Measurements from ENCODE around the gene KCNH6. TPM values are rescaled to one million over a fixed set of nuclear protein-coding genes. Genes with fewer than 3 reads are reported as not detected.

Gene KCNH6
- total RNA-seq, 4 donors from 2014 or later, result not detected

GRCh38 chr17:63488851-63489250, 34.3 kb upstream of the KCNH6 start:
- DNase-seq (ENCODE audit: low spot score), result no peak
- no peak for TF ChIP-seq CTCF (IDR thresholded peaks at IDR 0.05)

GRCh38 chr17:63489291-63489690, 33.9 kb upstream of the KCNH6 start:
- ATAC-seq (ENCODE audit: low FRiP score) (no peak), DNase-seq (ENCODE audit: low spot score) (no peak)
- no peak for TF ChIP-seq CTCF (IDR thresholded peaks at IDR 0.05)

More at GRCh38 chr17:63488851-63489250, 34.3 kb upstream of the KCNH6 start:
- no peak for ATAC-seq (ENCODE audit: low FRiP score)

- DNase-seq (ENCODE audit: low spot score) (no peak), ATAC-seq (ENCODE audit: low FRiP score) (no peak)
- TF ChIP-seq CTCF (IDR thresholded peaks at IDR 0.05), result no peak
Measured at GRCh38 chr17:63490329-63490728, 32.8 kb upstream of the KCNH6 start.

GRCh38 chr17:63490858-63491400, 32.2 kb upstream of the KCNH6 start:
- TF ChIP-seq CTCF (IDR thresholded peaks at IDR 0.05), result no peak
- no peak for ATAC-seq (ENCODE audit: low FRiP score)
- no peak for DNase-seq (ENCODE audit: low spot score)

GRCh38 chr17:63491413-63491812, 31.7 kb upstream of the KCNH6 start:
- no peak for TF ChIP-seq CTCF (IDR thresholded peaks at IDR 0.05)
- DNase-seq (ENCODE audit: low spot score), result no peak
- ATAC-seq (ENCODE audit: low FRiP score), result no peak

- DNase-seq (ENCODE audit: low spot score), result no peak
Measured at GRCh38 chr17:63491977-63492618, 31.1 kb upstream of the KCNH6 start.

More at GRCh38 chr17:63491977-63492618, 31.1 kb upstream of the KCNH6 start:
- no peak for ATAC-seq (ENCODE audit: low FRiP score)
- TF ChIP-seq CTCF (IDR thresholded peaks at IDR 0.05), result no peak

Measured in omental fat pad (tissue), 4 donors.